ENCODE results near the gene MBD6. TPM values are rescaled to one million over a fixed set of nuclear protein-coding genes. Genes with fewer than 3 reads are reported as not detected.

Gene MBD6
- total and polyA plus RNA-seq, 2 of the 13 experiments (the other 11 are each of a cell fraction or from before 2014, with no cell fraction given) = 4.1 to 5.9 TPM

- TF ChIP-seq, protein P1, sequence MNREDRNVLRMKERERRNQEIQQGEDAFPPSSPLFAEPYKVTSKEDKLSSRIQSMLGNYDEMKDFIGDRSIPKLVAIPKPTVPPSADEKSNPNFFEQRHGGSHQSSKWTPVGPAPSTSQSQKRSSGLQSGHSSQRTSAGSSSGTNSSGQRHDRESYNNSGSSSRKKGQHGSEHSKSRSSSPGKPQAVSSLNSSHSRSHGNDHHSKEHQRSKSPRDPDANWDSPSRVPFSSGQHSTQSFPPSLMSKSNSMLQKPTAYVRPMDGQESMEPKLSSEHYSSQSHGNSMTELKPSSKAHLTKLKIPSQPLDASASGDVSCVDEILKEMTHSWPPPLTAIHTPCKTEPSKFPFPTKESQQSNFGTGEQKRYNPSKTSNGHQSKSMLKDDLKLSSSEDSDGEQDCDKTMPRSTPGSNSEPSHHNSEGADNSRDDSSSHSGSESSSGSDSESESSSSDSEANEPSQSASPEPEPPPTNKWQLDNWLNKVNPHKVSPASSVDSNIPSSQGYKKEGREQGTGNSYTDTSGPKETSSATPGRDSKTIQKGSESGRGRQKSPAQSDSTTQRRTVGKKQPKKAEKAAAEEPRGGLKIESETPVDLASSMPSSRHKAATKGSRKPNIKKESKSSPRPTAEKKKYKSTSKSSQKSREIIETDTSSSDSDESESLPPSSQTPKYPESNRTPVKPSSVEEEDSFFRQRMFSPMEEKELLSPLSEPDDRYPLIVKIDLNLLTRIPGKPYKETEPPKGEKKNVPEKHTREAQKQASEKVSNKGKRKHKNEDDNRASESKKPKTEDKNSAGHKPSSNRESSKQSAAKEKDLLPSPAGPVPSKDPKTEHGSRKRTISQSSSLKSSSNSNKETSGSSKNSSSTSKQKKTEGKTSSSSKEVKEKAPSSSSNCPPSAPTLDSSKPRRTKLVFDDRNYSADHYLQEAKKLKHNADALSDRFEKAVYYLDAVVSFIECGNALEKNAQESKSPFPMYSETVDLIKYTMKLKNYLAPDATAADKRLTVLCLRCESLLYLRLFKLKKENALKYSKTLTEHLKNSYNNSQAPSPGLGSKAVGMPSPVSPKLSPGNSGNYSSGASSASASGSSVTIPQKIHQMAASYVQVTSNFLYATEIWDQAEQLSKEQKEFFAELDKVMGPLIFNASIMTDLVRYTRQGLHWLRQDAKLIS (CRISPR knock-in tag; IDR thresholded peaks at IDR 0.05) = no peak
- TF ChIP-seq MYNN (CRISPR knock-in tag; IDR thresholded peaks at IDR 0.05; ENCODE audit: low read depth) = no peak
- TF ChIP-seq SOX13 (IDR thresholded peaks at IDR 0.05) = no peak
- no peak for TF ChIP-seq SOX13 (CRISPR knock-in tag; conservative IDR thresholded peaks at IDR 0.05 in 1 of 2, IDR thresholded peaks at IDR 0.05 in 1 of 2)
- no peak for TF ChIP-seq SETDB1 (CRISPR knock-in tag; IDR thresholded peaks at IDR 0.05; ENCODE audit: borderline replicate concordance)
- TF ChIP-seq RNF2 (conservative IDR thresholded peaks at IDR 0.05; ENCODE audit: low read depth) = 0 out of 2 replicates have a peak, but pooled peaks have one; percentile 65
- TF ChIP-seq KAT8 (CRISPR knock-in tag; IDR thresholded peaks at IDR 0.05) = peak; percentile 13; the same call in 1 of the 2 replicates
- no peak for TF ChIP-seq CREB1 (IDR thresholded peaks at IDR 0.05)
- TF ChIP-seq CREB1 (CRISPR knock-in tag; IDR thresholded peaks at IDR 0.05) = no peak
- 0 out of 2 replicates have a peak, but pooled peaks have one; percentile 21 for TF ChIP-seq MYC (CRISPR knock-in tag; IDR thresholded peaks at IDR 0.05; ENCODE audit: borderline replicate concordance)
- TF ChIP-seq YY1 (IDR thresholded peaks at IDR 0.05; ENCODE audit: insufficient read depth, insufficient replicate concordance, low read depth, low read length) = peak; percentile 28
- TF ChIP-seq PAWR (CRISPR knock-in tag; IDR thresholded peaks at IDR 0.05; ENCODE audit: borderline replicate concordance) = no peak
- TF ChIP-seq, protein P2, sequence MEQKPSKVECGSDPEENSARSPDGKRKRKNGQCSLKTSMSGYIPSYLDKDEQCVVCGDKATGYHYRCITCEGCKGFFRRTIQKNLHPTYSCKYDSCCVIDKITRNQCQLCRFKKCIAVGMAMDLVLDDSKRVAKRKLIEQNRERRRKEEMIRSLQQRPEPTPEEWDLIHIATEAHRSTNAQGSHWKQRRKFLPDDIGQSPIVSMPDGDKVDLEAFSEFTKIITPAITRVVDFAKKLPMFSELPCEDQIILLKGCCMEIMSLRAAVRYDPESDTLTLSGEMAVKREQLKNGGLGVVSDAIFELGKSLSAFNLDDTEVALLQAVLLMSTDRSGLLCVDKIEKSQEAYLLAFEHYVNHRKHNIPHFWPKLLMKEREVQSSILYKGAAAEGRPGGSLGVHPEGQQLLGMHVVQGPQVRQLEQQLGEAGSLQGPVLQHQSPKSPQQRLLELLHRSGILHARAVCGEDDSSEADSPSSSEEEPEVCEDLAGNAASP (CRISPR knock-in tag; IDR thresholded peaks at IDR 0.05; ENCODE audit: borderline replicate concordance) = no peak
- TF ChIP-seq, protein P3, sequence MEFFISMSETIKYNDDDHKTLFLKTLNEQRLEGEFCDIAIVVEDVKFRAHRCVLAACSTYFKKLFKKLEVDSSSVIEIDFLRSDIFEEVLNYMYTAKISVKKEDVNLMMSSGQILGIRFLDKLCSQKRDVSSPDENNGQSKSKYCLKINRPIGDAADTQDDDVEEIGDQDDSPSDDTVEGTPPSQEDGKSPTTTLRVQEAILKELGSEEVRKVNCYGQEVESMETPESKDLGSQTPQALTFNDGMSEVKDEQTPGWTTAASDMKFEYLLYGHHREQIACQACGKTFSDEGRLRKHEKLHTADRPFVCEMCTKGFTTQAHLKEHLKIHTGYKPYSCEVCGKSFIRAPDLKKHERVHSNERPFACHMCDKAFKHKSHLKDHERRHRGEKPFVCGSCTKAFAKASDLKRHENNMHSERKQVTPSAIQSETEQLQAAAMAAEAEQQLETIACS (CRISPR knock-in tag; IDR thresholded peaks at IDR 0.05) = no peak
- no peak for TF ChIP-seq ZBTB8A (CRISPR knock-in tag; IDR thresholded peaks at IDR 0.05; ENCODE audit: borderline replicate concordance, low read depth)
- no peak for TF ChIP-seq ZNF672 (CRISPR knock-in tag; IDR thresholded peaks at IDR 0.05)
- no peak for TF ChIP-seq MBNL3 (CRISPR knock-in tag; conservative IDR thresholded peaks at IDR 0.05)
- TF ChIP-seq SYNCRIP (IDR thresholded peaks at IDR 0.05; ENCODE audit: insufficient read depth, low read depth, low read length) = no peak
- peak; percentile 35; the same call in 1 of the 2 replicates for TF ChIP-seq NFKB2 (CRISPR knock-in tag; IDR thresholded peaks at IDR 0.05; ENCODE audit: borderline replicate concordance)
- TF ChIP-seq SRSF1 (optimal IDR thresholded peaks at IDR 0.05; ENCODE audit: low read depth, low read length) = peak; percentile 59
- TF ChIP-seq SNRNP70 (IDR thresholded peaks at IDR 0.05; ENCODE audit: low read depth, low read length) = no peak
- peak; percentile 29 for TF ChIP-seq HNRNPLL (IDR thresholded peaks at IDR 0.05; ENCODE audit: low read depth, low read length, poor library complexity, severe bottlenecking)
- TF ChIP-seq, protein P4, sequence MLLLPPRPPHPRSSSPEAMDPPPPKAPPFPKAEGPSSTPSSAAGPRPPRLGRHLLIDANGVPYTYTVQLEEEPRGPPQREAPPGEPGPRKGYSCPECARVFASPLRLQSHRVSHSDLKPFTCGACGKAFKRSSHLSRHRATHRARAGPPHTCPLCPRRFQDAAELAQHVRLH (CRISPR knock-in tag; IDR thresholded peaks at IDR 0.05; ENCODE audit: borderline replicate concordance, low read depth) = no peak
- no peak for TF ChIP-seq RELA (CRISPR knock-in tag; IDR thresholded peaks at IDR 0.05)
Measured at GRCh38 chr12:57549909-57550640, 27.5 kb downstream of the MBD6 start, which contains the start of gene KIF5A (continued).

All from HepG2 (cell line).